Inflammatory macrophage treated with lipopolysaccharide for 1 hour (primary cell): ENCODE results near the gene TMEM132A.

Experiments
- DNase-seq, 2 donors: peaks; one replicate each; pipeline ENCODE4 v3.0.0-alpha.2; 2020 to 2022

The TMEM132A gene, protein sequence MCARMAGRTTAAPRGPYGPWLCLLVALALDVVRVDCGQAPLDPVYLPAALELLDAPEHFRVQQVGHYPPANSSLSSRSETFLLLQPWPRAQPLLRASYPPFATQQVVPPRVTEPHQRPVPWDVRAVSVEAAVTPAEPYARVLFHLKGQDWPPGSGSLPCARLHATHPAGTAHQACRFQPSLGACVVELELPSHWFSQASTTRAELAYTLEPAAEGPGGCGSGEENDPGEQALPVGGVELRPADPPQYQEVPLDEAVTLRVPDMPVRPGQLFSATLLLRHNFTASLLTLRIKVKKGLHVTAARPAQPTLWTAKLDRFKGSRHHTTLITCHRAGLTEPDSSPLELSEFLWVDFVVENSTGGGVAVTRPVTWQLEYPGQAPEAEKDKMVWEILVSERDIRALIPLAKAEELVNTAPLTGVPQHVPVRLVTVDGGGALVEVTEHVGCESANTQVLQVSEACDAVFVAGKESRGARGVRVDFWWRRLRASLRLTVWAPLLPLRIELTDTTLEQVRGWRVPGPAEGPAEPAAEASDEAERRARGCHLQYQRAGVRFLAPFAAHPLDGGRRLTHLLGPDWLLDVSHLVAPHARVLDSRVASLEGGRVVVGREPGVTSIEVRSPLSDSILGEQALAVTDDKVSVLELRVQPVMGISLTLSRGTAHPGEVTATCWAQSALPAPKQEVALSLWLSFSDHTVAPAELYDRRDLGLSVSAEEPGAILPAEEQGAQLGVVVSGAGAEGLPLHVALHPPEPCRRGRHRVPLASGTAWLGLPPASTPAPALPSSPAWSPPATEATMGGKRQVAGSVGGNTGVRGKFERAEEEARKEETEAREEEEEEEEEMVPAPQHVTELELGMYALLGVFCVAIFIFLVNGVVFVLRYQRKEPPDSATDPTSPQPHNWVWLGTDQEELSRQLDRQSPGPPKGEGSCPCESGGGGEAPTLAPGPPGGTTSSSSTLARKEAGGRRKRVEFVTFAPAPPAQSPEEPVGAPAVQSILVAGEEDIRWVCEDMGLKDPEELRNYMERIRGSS

DNA sequence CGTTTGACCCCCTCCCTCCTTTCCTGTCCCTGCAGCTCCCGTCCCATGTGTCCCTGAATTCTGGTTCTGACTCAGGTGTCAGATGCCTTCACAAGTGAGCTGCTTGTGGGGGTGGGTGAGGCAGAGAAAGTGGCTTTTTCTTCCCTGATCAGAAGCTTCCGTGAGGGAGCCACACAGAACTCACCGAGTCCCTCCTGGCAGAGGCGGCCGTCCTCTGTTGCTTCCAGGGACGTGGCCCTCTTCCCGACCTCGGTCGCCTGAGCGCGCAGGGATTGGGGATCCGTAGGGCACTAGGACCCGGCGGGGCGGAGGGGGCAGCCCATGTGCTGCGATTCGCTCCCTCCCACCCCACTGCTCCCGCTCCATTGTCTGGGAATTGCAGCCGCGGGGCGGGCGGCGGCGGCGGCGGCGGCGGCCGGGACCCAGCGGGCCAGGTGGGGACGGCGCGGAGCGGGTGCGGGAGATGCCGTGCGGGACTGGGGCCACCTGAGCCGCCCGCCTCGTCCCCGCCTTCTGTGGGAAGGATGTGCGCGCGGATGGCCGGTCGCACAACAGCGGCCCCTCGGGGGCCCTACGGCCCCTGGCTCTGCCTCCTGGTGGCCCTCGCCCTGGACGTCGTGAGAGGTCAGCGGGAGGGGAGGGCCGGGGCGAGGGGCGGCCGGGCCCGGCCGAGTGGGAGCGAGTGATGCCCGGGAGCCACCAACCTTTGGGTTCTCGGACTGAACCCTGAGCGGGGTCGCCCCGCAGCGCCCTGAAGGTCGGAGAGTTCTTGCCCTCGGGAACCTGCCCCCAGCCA lies at the start of gene TMEM132A:
Gene TMEM132A, plus strand, starts transcription at position 351 of the 796 bp plus-strand sequence. Its CDS starts 174 bp downstream, at position 525.
- peak in 1 of 2 donors; percentile 21 for DNase-seq

DNA sequence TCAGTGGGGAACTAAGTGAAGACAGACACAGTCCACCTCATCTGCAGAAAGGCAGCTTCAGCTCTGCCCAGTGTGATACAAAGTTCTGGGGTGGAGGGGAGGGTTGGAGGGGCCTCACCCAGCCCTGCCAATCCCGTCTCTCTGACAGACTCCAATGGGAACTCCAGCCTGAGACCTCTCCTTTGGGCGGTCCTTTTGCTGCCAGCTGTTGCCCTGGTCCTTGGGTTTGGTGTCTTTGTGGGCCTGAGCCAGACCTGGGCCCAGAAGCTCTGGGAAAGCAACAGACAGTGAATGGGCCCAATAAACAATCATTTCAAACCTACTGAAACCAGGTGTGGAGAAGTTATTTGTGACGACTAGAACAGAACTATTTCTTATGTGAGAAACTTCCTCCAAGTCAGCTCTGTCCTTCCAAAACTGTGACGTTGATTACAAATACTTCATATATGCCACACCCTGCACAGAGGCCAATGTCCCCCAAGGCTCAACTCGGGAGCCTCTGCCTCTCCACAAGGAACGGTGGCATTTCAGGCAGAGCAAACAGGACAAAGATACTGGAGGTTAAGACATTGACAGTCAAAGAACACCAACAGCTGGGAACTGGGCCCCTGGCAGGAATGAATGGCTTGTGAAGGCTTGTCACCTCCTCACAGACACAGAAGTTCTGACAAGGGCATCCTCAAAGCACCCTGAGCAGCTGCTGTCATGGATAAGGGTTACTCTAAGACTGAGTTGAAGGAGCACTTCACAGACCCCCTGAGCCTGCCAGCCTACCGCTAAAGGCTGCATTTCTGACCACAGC lies 48.7 kb upstream of the TMEM132A start:
- DNase-seq, result no peak

DNA sequence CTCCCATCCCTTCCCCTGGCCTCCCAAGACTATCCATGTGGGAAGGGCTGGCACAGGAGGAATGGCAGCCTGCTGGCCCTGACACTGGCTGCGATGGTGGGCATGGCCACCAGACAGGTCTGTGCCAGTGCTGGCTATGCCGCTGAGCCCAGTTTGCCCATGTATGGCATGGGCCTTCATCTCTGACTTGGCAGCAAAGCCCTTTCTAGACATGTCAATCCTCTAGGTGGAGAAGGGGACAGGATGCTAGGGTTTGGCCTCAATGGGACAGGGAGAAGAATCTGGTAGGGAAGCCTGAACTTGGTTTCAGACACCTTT lies 48.1 kb upstream of the TMEM132A start:
- DNase-seq, result no peak

DNA sequence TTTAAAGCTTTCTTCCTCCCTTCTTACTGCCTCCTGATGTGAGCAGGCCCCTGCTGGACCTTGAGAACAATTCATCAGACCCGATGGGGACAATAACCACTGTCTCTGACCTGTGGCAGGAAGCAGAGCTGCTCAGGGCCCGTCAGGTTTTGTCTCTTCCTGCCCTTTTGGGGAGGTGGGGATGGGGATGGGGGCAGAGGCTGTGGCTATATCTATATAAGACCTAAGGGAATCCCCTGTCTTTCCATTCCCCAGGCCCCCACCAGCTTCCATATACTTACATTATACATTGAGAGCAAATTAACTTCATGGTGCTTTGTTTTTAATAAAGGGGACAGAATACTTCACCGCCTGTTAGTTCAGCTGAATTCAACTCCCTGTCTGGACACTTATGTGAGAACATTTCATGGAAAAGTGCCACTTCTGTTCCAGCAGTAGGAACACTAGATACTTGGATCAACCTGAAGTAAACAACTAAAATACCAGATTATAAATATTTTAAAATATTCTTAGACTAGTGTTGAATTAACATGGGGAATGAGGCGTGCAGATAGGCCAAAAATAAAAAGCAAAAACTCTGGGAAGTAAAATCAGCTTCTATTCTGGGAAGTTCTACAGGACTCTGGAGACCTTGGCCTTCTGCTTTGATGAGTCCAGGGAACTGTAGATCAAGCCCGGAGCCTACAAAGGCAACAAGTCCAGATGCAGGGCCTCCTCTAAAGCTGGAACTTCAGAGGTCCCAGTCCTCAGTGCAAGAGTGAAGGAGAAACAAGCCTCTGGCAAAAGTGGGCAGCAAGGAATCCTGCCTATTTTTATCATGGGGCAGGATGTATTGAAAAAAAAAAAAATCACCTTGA lies 45.8 kb upstream of the TMEM132A start:
- no peak for DNase-seq

DNA sequence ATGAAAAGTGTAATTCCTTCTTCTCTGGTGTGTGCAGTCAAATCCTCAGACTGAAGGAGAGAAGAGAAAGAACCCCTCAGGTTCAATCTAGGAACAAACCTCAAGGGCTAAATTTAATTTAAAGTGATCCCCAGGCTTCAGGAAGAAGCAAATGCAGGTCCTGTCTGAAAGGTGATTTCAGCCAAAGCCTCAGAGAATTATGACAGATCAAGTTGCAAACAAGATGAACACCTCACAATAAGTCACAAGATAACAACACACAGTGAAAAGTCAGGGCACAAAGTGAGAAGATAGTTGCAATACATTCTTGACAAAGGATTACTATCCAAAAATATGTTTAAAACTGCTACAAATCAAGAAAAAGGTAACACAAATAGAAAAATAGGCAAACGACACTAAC lies 45.2 kb upstream of the TMEM132A start:
- no peak for DNase-seq

DNA sequence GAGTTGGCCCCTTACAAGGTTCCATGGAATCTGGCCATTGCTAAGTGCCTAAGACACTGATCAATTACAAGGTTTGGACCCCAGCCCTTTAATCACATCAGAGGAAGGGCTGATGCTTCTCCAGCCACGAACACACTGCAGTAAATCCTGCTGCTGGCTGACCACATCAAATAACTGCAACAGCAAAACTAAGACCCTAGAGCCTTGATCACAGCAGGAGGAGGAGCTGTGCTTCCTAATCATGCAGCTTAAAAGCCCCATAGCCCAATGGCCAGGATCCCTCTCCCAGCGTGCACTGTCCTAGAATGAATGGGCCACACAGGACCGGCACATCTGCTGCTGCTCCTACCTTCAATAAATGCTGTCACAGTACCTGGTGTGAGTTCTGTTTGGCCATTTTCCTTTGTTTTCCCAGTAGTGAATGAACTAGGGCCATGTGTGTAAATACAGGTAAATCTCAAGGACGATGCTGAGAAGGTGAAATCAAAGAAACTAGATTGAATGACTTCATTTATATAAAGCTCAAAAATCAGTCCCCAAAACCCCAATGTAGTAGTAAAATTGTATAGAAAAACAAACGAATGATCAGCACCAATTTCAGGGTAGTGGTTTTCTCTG lies 44.2 kb upstream of the TMEM132A start:
- no peak for DNase-seq

DNA sequence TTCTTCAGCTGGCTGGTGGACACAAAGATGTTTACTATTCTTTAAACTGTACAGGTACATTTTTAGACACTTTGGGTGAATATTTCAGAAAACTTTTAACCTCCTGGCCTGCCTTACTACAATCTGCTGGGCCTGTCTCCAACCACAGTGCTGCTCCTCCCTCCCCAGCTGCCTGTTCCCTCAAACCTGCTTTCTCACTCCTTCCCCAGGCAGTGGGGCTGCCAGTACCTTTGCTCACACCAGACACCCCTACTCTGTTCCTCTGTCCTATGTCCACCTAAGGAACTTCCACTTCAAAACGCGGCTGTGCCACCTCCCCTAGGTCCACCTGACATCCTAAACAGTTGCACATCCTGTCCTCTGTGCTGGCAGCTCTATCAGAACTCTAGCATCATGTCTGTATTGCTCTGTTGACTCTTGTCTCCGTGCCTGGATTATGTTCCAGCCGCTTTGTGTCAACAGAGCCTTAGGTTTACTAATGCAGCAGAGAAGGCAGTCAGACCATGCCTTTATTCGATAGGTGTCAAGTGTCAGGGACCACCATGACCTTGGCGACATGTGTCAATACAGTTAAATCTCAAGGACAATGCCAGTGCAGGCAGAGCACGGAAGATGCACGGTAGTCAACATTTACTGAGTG lies 43.5 kb upstream of the TMEM132A start:
- DNase-seq, result no peak

DNA sequence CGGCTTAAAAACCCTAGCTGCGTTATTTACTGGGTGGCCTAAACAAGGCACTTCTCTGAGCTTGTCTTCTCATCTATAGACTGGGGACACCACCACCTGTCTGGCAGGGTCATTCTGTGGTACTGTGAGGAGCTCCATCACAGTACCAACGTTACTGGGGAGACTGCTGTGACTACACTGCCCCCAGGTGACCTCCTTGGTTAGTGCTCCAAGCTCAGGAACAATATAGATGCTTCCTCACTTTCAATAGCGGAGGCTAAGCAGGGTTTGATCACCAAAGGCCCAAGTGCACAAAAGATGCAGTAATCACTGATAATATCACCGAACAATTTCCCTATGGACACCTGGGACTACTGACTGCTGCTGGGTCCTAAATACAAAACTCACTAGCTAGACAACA lies 36.7 kb upstream of the TMEM132A start:
- DNase-seq, result peak in 1 of 2 donors; percentile 58

DNA sequence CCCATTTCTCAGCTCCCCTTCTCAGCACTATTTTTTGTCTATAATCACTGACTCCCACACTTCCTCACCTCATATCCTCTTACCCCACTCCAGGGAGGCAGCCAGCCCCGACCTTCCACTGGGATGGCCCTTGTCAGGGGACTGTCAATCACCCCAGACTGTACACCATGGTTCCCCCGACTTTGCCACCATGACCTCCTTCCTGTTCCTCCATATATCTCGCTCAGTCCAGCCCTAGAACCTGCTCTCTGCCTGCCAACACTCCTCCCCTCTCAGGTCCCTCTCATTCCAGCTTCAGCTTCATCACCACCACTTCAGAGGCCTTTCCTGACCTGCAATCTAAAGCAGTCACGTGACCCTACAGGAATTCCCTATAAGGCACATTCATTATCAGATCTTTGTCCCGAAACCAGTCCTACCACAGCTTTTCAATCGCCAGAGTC lies 34.4 kb upstream of the TMEM132A start:
- DNase-seq, result no peak

DNA sequence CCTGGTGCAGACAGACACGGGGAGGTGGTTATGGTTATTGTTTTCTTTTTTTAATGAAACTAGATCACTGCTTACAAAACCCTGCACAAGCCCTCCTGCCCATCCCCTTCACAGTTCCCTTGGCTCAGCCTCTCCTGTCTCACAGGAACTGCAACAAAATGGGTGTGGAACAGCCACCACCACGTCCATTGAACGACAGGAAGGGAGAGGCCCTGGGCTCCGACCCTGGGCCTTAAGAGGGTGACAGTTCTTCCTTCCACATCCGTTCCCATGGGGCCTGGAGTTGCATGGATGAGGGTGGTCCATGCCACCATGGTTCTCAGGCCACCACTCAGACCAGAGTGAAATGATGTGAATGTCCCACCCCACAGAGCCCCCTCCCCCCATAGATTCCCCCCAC lies 33.6 kb upstream of the TMEM132A start:
- no peak for DNase-seq

DNA sequence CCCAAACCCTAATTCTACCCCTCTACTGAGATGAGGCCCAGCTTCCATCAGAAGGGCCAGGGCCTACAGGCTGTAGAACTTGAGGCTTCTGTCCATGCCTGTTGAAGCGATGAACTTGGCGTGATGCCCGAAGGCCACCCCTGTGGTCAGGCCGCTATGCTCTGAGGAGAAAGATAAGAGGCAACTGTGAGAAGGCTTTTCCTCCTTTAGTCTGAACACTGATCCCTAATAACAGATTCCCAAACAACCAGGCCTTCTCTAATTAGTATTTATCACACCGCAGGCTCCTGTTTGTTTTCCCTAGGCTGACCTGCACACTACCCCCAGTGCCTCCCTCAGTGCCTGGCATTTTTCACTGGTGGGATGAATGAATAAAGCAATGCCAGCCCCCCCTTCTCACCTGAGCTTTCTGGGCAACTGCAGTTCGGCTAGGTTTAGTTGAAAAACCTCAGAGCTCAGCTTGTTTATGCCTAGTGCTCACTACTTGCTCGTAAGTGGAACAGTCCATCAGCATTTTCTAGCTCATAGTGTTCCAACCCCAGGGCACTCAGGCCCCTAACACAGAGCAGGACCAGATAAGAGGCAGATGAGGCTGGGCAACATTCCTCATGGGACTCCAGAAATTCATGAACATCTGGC lies 33.0 kb upstream of the TMEM132A start:
- DNase-seq, result no peak

DNA sequence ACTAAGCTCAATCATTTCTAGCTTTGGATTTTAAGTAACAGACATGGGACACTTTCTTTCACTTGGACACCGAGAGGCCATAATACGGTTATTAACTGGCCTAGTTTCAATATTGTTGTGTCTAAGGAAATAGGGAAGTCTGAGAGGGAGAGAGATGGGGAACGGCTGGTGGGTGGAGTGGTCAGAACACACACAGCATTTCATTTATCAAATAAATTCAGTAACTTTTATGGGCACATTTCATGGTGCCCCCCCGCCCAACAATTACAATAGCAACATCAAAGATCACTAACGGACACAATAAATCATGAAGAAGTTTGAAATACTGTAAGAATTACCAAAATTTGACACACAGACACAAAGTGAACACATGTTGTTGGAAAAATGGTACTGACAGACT lies 28.6 kb upstream of the TMEM132A start:
- DNase-seq, result no peak

DNA sequence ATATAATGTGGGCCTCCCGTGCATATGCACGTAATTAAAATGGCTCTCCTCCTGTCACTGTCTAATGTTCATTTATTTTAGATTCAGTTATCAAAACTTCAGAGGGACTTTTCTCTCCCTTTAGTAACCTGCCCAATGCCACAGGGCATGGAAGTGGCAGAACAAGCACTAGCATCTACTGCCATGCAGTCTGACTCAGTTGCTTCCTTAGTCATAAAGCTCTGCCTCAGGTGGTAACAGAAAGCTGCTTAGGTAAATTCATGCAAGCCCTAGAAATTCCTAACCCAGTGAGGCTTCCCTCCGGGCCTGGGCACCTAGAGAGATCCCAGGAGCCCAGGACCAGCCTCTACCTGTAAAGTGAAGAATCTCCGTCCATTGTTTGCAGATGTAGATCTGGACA lies 26.8 kb upstream of the TMEM132A start:
- no peak for DNase-seq

DNA sequence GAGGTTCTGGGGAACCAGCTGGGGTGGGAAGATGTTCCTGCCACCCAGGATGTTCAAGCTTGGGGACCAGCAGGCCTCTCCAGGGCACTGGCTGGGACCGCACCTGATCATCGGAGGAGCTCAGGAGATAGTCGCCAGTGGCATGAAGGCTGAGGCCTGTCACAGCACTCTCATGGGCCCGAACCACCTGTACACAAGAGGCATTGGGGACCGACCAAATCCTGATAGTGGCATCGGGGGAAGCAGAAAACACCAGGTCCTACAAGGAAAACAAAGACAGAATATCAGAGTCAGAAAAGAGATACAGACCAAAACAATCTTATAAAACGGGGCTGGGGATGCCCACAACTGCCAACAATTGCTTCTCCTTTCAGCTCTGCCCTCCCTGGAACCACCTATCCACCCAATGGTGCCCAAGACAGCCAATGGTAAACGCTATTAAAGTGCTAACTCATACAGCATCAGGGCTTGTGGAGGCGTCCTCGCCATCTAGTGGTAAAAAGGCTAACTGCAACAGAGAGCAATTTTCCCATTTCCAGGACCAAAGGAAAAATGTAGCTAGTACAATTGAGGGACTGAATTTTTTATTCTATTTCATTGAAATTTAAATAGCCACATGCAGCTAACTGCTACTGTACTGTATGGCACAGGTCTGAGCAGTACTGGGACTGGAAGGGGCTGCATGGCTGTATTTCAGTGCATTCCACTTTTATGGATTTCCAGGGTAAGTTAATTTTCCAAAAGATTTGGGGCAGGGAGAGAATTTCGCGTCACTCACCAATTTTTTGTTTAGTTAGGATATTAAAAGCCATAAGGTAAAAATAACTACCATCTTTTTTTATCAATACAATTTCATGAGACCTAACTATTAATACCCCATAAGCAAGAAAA lies 25.0 kb upstream of the TMEM132A start:
- peak; percentile 56 to 87 for DNase-seq

DNA sequence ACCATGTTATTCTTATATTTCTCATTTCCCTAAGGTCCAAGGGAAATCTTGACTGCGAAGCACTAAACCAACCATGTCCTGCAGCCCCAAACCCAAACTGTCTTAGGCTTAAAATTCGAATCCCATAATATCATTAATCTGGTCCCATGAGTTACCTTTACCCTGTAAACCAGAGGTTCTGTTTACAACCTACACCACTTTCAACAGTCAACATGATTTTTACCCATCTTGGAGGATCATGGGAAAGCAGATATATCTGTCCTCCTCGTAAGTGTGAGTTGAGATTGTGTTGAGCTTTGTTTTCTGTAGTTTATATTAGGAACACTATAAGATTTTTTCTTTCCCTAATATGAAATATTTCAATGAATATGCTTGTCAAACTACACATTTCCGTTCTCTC lies 24.3 kb upstream of the TMEM132A start:
- no peak for DNase-seq

DNA sequence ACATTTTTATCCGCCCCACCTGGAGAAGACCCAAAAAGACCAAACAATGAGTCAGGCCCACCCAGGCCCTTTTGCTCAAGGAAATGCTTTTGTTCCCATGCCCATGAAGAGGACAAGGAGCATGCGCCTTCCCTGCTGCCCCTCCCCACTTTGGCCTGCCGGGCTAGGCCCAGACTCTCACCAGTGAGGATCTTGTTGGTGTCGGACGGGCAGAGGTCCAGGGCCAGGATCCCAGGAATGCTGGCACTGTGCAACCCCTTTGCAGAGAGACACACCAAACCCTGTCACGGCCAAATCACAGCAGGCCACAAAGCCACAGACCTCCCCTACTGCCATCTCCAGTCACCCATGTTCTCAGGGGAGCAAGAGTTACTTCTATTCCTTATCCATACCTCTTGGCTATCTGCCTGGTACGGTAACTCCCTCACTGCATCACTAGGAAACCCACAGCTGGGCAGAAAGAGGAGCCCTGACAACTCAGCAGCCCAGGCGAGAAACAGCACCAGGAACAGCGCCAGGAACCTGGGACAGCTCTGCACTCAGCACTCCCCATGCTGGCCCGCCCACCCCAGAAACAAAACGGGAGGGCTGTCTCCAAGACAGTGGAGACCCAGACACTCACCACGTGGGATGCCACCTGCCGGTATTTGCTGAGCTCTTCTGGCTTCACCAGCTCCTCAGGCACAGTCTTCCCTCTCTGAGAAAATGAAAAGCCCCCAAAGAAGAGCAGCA lies 23.4 kb upstream of the TMEM132A start:
- DNase-seq, result no peak

DNA sequence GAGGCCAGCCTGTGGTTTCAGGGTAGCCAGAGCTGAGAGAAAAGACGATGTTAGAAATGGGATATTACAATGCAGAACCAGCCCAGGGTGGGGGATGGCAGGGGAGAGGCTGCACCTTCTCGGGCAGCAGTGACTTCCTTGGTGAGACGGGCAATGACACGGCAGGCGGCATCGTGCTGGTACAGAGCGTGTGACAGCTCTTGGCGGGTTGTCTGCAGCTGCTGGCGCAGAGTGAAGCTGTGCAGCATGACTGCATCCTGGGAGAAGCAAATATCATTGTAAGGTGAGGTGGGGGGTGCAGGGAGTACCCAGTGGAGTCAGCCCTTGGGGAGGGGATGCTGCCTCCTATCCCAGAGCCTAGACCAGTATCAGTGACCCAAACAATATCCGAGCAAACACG lies 21.6 kb upstream of the TMEM132A start:
- DNase-seq, result no peak

DNA sequence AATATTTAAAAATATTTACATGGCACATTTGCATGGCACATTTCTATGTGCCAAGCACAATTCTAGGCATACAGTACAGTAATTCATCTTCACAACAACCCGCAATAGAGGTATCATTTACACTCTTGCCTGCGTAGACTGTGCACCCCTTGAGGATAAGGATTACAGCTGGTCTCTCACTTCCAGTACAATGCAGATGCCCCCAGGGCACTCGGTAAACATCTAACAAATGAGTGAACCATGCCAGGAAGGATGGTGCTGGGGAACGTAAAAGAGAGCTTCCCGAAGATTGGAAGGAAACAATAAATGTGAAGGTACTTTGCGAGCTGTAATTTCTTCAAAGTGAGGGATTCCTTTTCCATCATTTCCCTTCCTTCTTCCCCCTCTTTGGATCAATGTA lies 19.2 kb upstream of the TMEM132A start:
- no peak for DNase-seq
